ENCODE data around the gene ATP5MK. TPM values are rescaled to one million over a fixed set of nuclear protein-coding genes. Genes with fewer than 3 reads are reported as not detected.
"Not testable (repeated sequence)": the region's sequence is repeated elsewhere in the genome, so short reads cannot be mapped to it uniquely, and the experiment has no call there.

ATP5MK gene
- total RNA-seq, 1 donor from 2014 or later, result 180 TPM

DNA sequence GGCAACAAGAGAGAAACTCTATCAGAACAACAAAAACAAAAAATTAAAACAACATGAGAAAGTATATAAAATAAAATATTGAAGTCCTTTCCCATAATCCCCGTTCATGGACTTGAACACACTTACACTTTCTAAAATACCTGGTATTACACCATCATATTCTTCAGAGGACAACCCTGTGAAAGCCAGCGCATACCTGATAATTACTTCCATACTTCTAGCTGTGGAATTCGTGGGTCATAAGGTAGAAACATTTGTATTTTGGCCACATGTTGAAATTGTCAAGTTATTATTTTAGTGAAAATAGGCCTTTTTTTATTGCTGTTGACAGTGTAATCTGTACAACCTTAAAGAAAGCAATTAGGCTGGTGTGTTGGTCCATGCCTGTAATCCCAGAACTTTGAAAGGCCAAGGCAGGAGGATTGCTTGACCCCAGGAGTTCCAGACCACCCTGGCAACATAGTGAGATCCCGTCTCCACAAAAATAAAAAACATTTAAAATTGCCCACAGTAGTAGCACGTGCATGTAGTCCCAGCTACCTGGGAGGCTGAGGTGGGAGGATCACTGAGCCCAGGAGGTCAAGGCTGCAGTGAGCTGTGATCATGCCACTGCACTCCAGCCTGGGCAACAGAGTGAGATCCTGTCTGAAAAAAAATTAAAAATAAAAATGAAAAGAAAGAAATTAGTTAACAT lies 40.2 kb downstream of the ATP5MK start:
- Histone ChIP-seq H3K9me3 (no peaks in the 10 kb centered on the region), H3K27me3 (no peaks in the 10 kb centered on the region), H3K4me3 (no peak overlapping the region), H3K27ac (no peak overlapping the region), H3K36me3 (no peaks in the 10 kb centered on the region), H3K4me1 (no peaks in the 10 kb centered on the region)
- intact Hi-C loops (cut with DNase I), result no loop called here
- DNase-seq (ENCODE audit: extremely low spot score in 2 of 2), result peak in 1 of 2 donors; percentile 18
- TF ChIP-seq CTCF (IDR thresholded peaks at IDR 0.05) (no peak), POLR2AphosphoS5 (IDR thresholded peaks at IDR 0.05; ENCODE audit: insufficient read depth in 1 of 2, low read depth in 1 of 2) (no peak), POLR2A (IDR thresholded peaks at IDR 0.05) (no peak)

DNA sequence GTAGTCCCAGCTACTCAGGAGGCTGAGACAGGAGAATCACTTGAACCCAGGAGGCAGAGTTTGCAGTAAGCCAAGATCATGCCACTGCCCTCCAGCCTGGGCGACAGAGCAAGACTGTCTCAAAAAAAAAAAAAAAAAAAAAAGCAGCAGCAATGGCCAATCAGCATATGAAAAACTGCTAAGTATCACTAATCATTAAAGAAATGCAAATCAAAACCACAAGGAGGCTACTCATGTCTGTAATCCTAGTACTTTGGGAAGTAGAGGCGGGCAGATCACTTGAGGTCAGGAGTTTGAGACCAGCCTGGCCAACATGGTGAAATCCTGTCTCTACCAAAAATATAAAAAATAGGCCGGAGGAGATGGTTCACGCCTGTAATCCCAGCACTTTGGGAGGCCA lies 41.7 kb downstream of the ATP5MK start:
- H3K27ac ChIP-seq; H3K4me1 ChIP-seq; H3K27me3 ChIP-seq; H3K36me3 ChIP-seq; H3K9me3 ChIP-seq; H3K4me3 ChIP-seq; intact Hi-C loops (cut with DNase I): not testable (repeated sequence)
- peak in 1 of 2 donors; percentile 3 for DNase-seq (ENCODE audit: extremely low spot score in 2 of 2)

- H3K27ac ChIP-seq, result no peak overlapping the region
- intact Hi-C loops (cut with DNase I), result no loop called here
- peak in 1 of 2 donors; percentile 16 for DNase-seq (ENCODE audit: extremely low spot score in 2 of 2)
- H3K9me3 ChIP-seq, result no peaks in the 10 kb centered on the region
- peaks cover 0 to under 1% of the 10 kb centered on the region in 2 donors for H3K36me3 ChIP-seq
- no peak overlapping the region for H3K4me3 ChIP-seq
- no peak for TF ChIP-seq CTCF (IDR thresholded peaks at IDR 0.05)
- no peak for TF ChIP-seq POLR2A (IDR thresholded peaks at IDR 0.05)
- no peak for TF ChIP-seq POLR2AphosphoS5 (IDR thresholded peaks at IDR 0.05; ENCODE audit: insufficient read depth in 1 of 2, low read depth in 1 of 2)
- H3K4me1 ChIP-seq, result peaks cover 13% of the 10 kb centered on the region
- no peaks in the 10 kb centered on the region for H3K27me3 ChIP-seq
Measured at GRCh38 chr10:103353281-103353680, 43.0 kb downstream of the ATP5MK start.

GRCh38 chr10:103350517-103351260 lies 45.6 kb downstream of the ATP5MK start, which contains the start of gene PCGF6:
TSS of gene PCGF6 (minus strand) at chr10:103351140. CDS start at chr10:103351066, 74 bp downstream.
- intact Hi-C loops (cut with DNase I), result no loop called here

DNA sequence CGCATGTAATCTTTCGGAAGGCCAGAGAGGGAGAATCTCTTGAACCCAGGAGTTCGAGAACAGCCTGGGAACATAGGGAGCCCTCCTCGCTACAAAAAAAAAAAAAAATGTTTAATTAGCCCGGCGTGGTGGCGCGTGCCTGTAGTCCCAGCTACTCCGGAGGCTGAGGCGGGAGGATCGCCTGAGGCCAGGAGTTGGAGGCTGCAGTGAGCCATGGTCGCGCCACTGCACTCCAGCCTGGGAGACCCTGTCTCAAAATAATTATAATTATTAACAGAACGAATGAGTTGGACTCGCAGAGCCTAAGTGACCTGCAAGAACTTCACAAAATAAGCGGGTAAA lies 46.1 kb downstream of the ATP5MK start:
- Histone ChIP-seq H3K27ac (peak overlapping the region; percentile 81), H3K4me1 (peaks cover 13% of the 10 kb centered on the region), H3K27me3 (no peaks in the 10 kb centered on the region), H3K4me3 (peak overlapping the region; percentile 75 to 90), H3K36me3 (peaks cover 0 to 21% of the 10 kb centered on the region in 2 donors), H3K9me3 (no peaks in the 10 kb centered on the region)
- no peak for TF ChIP-seq POLR2AphosphoS5 (IDR thresholded peaks at IDR 0.05; ENCODE audit: insufficient read depth in 1 of 2, low read depth in 1 of 2)
- no peak for TF ChIP-seq POLR2A (IDR thresholded peaks at IDR 0.05)
- intact Hi-C loops (cut with DNase I), result no loop called here
- no peak for DNase-seq (ENCODE audit: extremely low spot score in 2 of 2)

More at GRCh38 chr10:103350517-103351260, 45.6 kb downstream of the ATP5MK start, which contains the start of gene PCGF6:
- Histone ChIP-seq H3K36me3 (peaks cover 0 to 21% of the 10 kb centered on the region in 2 donors), H3K27me3 (no peaks in the 10 kb centered on the region), H3K27ac (peak within 1 kb of the TSS; percentile 81), H3K9me3 (no peaks in the 10 kb centered on the region), H3K4me3 (peak within 1 kb of the TSS; percentile 75 to 90), H3K4me1 (peaks cover 13% of the 10 kb centered on the region)
- DNase-seq (ENCODE audit: extremely low spot score in 2 of 2), result peak in 1 of 2 donors; percentile 61
- TF ChIP-seq POLR2A (IDR thresholded peaks at IDR 0.05) (no peak), CTCF (IDR thresholded peaks at IDR 0.05) (peak in 1 of 3 experiments; percentile 8), POLR2AphosphoS5 (IDR thresholded peaks at IDR 0.05; ENCODE audit: insufficient read depth in 1 of 2, low read depth in 1 of 2) (peak in 1 of 2 donors; percentile 49)

MicroRNAs within 50 kb of the gene (microRNA counts, 767-probe panel; counts per million panel counts)
- microRNA hsa-miR-1307-3p, result 238 to 261 counts per million in 2 donors

Small RNAs within 50 kb of the gene (microRNA-seq; reads per million reads assigned to microRNA genes)
- gene MIR1307 (ENCODE audit: borderline number of aligned reads, borderline replicate concordance), result 1,521 reads per million, percentile 83 among the genes with 10 or more reads in this experiment

Other genes starting within 250 kb of the ATP5MK start
- 71.2 TPM for gene NT5C2, start 203.2 kb downstream of the ATP5MK start, total RNA-seq
- not detected for gene RPEL1, start 150.6 kb downstream of the ATP5MK start, total RNA-seq
- 3.9 TPM for gene INA, start 119.3 kb downstream of the ATP5MK start, total RNA-seq
- gene PCGF6, start 45.3 kb downstream of the ATP5MK start, total RNA-seq, result 8.3 TPM
- 4.4 TPM for gene TAF5, start 28.5 kb downstream of the ATP5MK start, total RNA-seq
- gene PDCD11, start 151 bp upstream of the ATP5MK start, total RNA-seq, result 22.8 TPM
- gene CALHM2, start 55.9 kb upstream of the ATP5MK start, total RNA-seq, result 94.3 TPM
- not detected for gene CALHM1, start 62.4 kb upstream of the ATP5MK start, total RNA-seq
- not detected for gene CALHM3, start 82.8 kb upstream of the ATP5MK start, total RNA-seq
- gene NEURL1, start 97.2 kb upstream of the ATP5MK start, total RNA-seq, result 4.2 TPM

Data from vagina (tissue), 2 donors.